ENCODE results near the gene SLITRK3.

- TF ChIP-seq, protein P1, sequence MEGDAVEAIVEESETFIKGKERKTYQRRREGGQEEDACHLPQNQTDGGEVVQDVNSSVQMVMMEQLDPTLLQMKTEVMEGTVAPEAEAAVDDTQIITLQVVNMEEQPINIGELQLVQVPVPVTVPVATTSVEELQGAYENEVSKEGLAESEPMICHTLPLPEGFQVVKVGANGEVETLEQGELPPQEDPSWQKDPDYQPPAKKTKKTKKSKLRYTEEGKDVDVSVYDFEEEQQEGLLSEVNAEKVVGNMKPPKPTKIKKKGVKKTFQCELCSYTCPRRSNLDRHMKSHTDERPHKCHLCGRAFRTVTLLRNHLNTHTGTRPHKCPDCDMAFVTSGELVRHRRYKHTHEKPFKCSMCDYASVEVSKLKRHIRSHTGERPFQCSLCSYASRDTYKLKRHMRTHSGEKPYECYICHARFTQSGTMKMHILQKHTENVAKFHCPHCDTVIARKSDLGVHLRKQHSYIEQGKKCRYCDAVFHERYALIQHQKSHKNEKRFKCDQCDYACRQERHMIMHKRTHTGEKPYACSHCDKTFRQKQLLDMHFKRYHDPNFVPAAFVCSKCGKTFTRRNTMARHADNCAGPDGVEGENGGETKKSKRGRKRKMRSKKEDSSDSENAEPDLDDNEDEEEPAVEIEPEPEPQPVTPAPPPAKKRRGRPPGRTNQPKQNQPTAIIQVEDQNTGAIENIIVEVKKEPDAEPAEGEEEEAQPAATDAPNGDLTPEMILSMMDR (IDR thresholded peaks at IDR 0.05; ENCODE audit: insufficient read depth, low read length, poor library complexity, severe bottlenecking) = no peak
- no peak for TF ChIP-seq EZH2phosphoT487 (conservative IDR thresholded peaks at IDR 0.05; ENCODE audit: low read length)
These were observed 645 bp upstream of the SLITRK3 start for GRCh38 chr3:165196577-165197480.
